Effector memory CD4-positive, alpha-beta T cell (primary cell): ENCODE data around the gene USP17L11.
"Not testable (repeated sequence)": the region's sequence is repeated elsewhere in the genome, so short reads cannot be mapped to it uniquely, and the experiment has no call there.

ENCODE experiments used
- DNase-seq, 3 donors: peaks; one replicate each; pipeline ENCODE4 v3.0.0-alpha.2; 2020
- H3K27ac ChIP-seq: 2 replicates; pipeline ENCODE4 v1.7.0; 2013; ENCODE audit warnings: mild to moderate bottlenecking, low read length, moderate library complexity; ENCODE audit not compliant: insufficient read depth, poor library complexity, severe bottlenecking
- H3K27me3 ChIP-seq: replicated peaks from 2 replicates; pipeline ENCODE4 v1.7.0; 2013; ENCODE audit warnings: mild to moderate bottlenecking, low read length; ENCODE audit not compliant: insufficient read depth, control insufficient read depth, poor library complexity, severe bottlenecking
- H3K36me3 ChIP-seq: 2 replicates; pipeline ENCODE4 v1.7.0; 2013; ENCODE audit warnings: mild to moderate bottlenecking, low read length, moderate library complexity; ENCODE audit not compliant: control insufficient read depth, insufficient read depth
- H3K4me1 ChIP-seq: 2 replicates; pipeline ENCODE4 v1.7.0; 2013; ENCODE audit warnings: low read length, mild to moderate bottlenecking; ENCODE audit not compliant: control insufficient read depth, insufficient read depth, poor library complexity, severe bottlenecking
- H3K4me3 ChIP-seq: 2 replicates; pipeline ENCODE4 v1.7.0; 2013; ENCODE audit warnings: low read length, low read depth, mild to moderate bottlenecking; ENCODE audit not compliant: insufficient read depth, poor library complexity, severe bottlenecking
- H3K9me3 ChIP-seq: 2 replicates; pipeline ENCODE4 v1.7.0; 2013; ENCODE audit warnings: mild to moderate bottlenecking, low read length, moderate library complexity; ENCODE audit not compliant: control insufficient read depth

The USP17L11 gene

DNA sequence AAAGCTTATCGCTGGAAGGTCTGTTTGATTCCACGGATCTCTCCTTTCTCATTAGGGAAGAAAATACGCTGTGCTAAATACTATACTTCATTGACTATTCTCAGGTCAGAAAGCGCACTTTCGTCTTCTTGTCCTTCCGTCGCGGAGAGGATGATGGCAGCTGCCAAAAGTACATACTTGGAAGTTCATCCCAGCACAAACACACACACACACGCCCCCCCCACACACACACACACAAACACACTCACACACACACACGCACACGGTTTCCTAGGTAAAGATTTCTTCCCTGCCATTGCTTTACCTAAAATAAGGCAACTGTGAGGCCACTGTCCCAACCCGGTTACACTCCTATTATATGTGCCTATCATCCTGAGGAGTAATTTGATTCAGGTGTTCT is 23.3 kb downstream of the USP17L11 start:
- not testable (repeated sequence) for DNase-seq, H3K27ac ChIP-seq, H3K4me3 ChIP-seq, H3K9me3 ChIP-seq, H3K36me3 ChIP-seq, H3K4me1 ChIP-seq, H3K27me3 ChIP-seq

GRCh38 chr4:9243579-9243978 is 28.4 kb downstream of the USP17L11 start, which contains the start of gene USP17L17:
USP17L17 (plus strand) TSS chr4:9243879; CDS start chr4:9243879, 0 bp downstream.
- H3K4me1 ChIP-seq, H3K36me3 ChIP-seq, DNase-seq, H3K4me3 ChIP-seq, H3K27me3 ChIP-seq, H3K9me3 ChIP-seq, H3K27ac ChIP-seq: not testable (repeated sequence)

GRCh38 chr4:9247953-9248680 is 32.9 kb downstream of the USP17L11 start, which contains the start of gene USP17L18:
USP17L18 (plus strand) TSS chr4:9248630; CDS start chr4:9248630, 0 bp downstream.
- not testable (repeated sequence) for DNase-seq, H3K4me3 ChIP-seq, H3K27me3 ChIP-seq, H3K27ac ChIP-seq, H3K9me3 ChIP-seq, H3K36me3 ChIP-seq, H3K4me1 ChIP-seq

DNA sequence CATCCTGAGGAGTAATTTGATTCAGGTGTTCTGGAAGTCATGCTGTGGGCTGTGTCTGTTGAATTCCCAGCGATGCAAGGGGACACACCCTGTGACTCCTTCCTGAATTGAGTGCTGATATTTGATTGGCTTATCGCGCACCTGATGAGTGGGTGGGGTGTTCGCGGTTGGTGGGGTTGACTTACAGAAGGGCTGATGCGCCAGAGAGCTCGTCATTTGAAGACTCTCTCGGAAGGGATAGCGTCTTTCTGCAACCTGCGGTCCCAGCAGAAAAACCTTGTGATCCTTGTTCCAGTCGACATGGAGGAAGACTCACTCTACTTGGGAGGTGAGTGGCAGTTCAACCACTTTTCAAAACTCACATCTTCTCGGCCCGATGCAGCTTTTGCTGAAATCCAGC is 37.9 kb downstream of the USP17L11 start, which contains the start of gene USP17L19:
Gene USP17L19 (plus strand): TSS at position 301 of the 400 bp plus-strand sequence. CDS start 0 bp downstream, at position 301.
- DNase-seq, H3K9me3 ChIP-seq, H3K27me3 ChIP-seq: not testable (repeated sequence)

DNA sequence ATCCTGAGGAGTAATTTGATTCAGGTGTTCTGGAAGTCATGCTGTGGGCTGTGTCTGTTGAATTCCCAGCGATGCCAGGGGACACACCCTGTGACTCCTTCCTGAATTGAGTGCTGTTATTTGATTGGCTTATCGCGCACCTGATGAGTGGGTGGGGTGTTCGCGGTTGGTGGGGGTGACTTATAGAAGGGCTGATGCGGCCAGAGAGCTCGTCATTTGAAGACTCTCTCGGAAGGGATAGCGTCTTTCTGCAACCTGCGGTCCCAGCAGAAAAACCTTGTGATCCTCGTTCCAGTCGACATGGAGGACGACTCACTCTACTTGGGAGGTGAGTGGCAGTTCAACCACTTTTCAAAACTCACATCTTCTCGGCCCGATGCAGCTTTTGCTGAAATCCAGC is 42.6 kb downstream of the USP17L11 start, which contains the start of gene USP17L20:
Gene USP17L20 (plus strand): TSS at position 301 of the 400 bp plus-strand sequence. CDS start 0 bp downstream, at position 301.
- not testable (repeated sequence) for H3K27ac ChIP-seq, DNase-seq, H3K9me3 ChIP-seq, H3K4me1 ChIP-seq, H3K27me3 ChIP-seq, H3K36me3 ChIP-seq, H3K4me3 ChIP-seq

More for the DNA sequence above, 37.9 kb downstream of the USP17L11 start, which contains the start of gene USP17L19:
- not testable (repeated sequence) for H3K4me3 ChIP-seq, H3K36me3 ChIP-seq, H3K27ac ChIP-seq, H3K4me1 ChIP-seq

GRCh38 chr4:9262572-9262971 is 47.4 kb downstream of the USP17L11 start, which contains the start of gene USP17L21:
USP17L21 (plus strand) TSS chr4:9262872; CDS start chr4:9262872, 0 bp downstream.
- H3K27ac ChIP-seq, H3K36me3 ChIP-seq, H3K4me3 ChIP-seq, H3K4me1 ChIP-seq, H3K27me3 ChIP-seq, H3K9me3 ChIP-seq, DNase-seq: not testable (repeated sequence)
